CD14-positive monocyte (primary cell): ENCODE measurements around the gene UTS2B. TPM values are rescaled to one million over a fixed set of nuclear protein-coding genes. Genes with fewer than 3 reads are reported as not detected.

Experiments used
- DNase-seq, 3 donors: peaks; one replicate each; pipeline ENCODE4 v3.0.0-alpha.2; 2011 to 2022
- H2AFZ ChIP-seq: 2 replicates; pipeline ENCODE4 v1.6.0; 2012; ENCODE audit warnings: mild to moderate bottlenecking, low read depth, low read length, inconsistent platforms; ENCODE audit not compliant: insufficient read depth, poor library complexity, severe bottlenecking
- H3K27ac ChIP-seq, 2 donors: 1 replicate in 1 of 2; 2 replicates in 1 of 2; pipeline ENCODE4 v1.5.1; 2012 to 2013; ENCODE audit warnings: low read length in 2 of 2, control low read depth in 1 of 2, inconsistent platforms in 1 of 2, low read depth in 1 of 2, mild to moderate bottlenecking in 1 of 2
- H3K27me3 ChIP-seq, 2 donors: one replicate each; pipeline versions ENCODE4 v1.6.0 to v1.6.1; 2011 to 2013; ENCODE audit warnings: low read length in 2 of 2; ENCODE audit not compliant: control insufficient read depth in 2 of 2, insufficient read depth in 2 of 2
- H3K36me3 ChIP-seq, 2 donors: replicated peaks in 1 of 2; 1 replicate in 1 of 2; 2 replicates in 1 of 2; pipeline versions ENCODE4 v1.5.1 to v1.6.1; 2012 to 2013; ENCODE audit warnings: low read length in 2 of 2, control low read depth in 1 of 2, inconsistent platforms in 1 of 2, mild to moderate bottlenecking in 1 of 2; ENCODE audit not compliant: insufficient read depth in 2 of 2, control insufficient read depth in 1 of 2
- H3K4me1 ChIP-seq, 2 donors: 1 replicate in 1 of 2; 2 replicates in 1 of 2; pipeline versions ENCODE4 v1.5.1 to v1.6.1; 2012 to 2013; ENCODE audit warnings: low read length in 2 of 2, control low read depth in 1 of 2, inconsistent platforms in 1 of 2, mild to moderate bottlenecking in 1 of 2, moderate library complexity in 1 of 2; ENCODE audit not compliant: insufficient read depth in 2 of 2, control insufficient read depth in 1 of 2
- H3K4me2 ChIP-seq: replicated peaks from 2 replicates; pipeline ENCODE3; 2012; ENCODE audit warnings: low read length, moderate library complexity, mild to moderate bottlenecking; ENCODE audit not compliant: poor library complexity, severe bottlenecking; ENCODE audit errors: extremely low read depth
- H3K4me3 ChIP-seq, 3 experiments: fragments of 200-600 bp in 1 of 3; sonication (generic) in 1 of 3; replicated peaks in 1 of 3; 1 replicate in 2 of 3; 2 replicates in 1 of 3; pipeline ENCODE4 v1.5.1; 2011 to 2013; ENCODE audit warnings: low read length in 3 of 3, mild to moderate bottlenecking in 3 of 3, control low read depth in 2 of 3, low read depth in 2 of 3, inconsistent platforms in 1 of 3, moderate library complexity in 1 of 3
- H3K79me2 ChIP-seq: 2 replicates; pipeline ENCODE4 v1.6.0; 2012; ENCODE audit warnings: mild to moderate bottlenecking, control low read depth, inconsistent platforms, low read length, moderate library complexity; ENCODE audit not compliant: insufficient read depth
- H3K9ac ChIP-seq: 2 replicates; pipeline ENCODE4 v1.6.0; 2017; ENCODE audit warnings: low read length, mild to moderate bottlenecking; ENCODE audit not compliant: insufficient read depth, poor library complexity, severe bottlenecking
- H3K9me3 ChIP-seq, 2 donors: replicated peaks in 1 of 2; 1 replicate in 1 of 2; 2 replicates in 1 of 2; pipeline versions ENCODE4 v1.5.1 to v1.6.1; 2012 to 2013; ENCODE audit warnings: low read length in 2 of 2, control low read depth in 1 of 2; ENCODE audit not compliant: control insufficient read depth in 1 of 2, insufficient read depth in 1 of 2
- H4K20me1 ChIP-seq: 2 replicates; pipeline ENCODE4 v1.6.0; 2012; ENCODE audit warnings: mild to moderate bottlenecking, low read length, control low read depth, moderate library complexity; ENCODE audit not compliant: insufficient read depth
- H3K27ac Mint-ChIP-seq, 7 donors: one replicate each; pipeline ENCODE4 v1.8.0; 2020; ENCODE audit warnings: mild to moderate bottlenecking in 7 of 7, mixed read lengths in 7 of 7, moderate library complexity in 6 of 7, inconsistent platforms in 2 of 7
- H3K27me3 Mint-ChIP-seq, 3 donors: one replicate each; pipeline ENCODE4 v1.8.0; 2021 to 2022; ENCODE audit warnings: low read depth in 3 of 3, mild to moderate bottlenecking in 3 of 3, mixed read lengths in 3 of 3, moderate library complexity in 3 of 3, inconsistent platforms in 1 of 3
- H3K36me3 Mint-ChIP-seq, 2 donors: one replicate each; pipeline ENCODE4 v1.8.0; 2020; ENCODE audit warnings: mixed read lengths in 2 of 2, inconsistent platforms in 1 of 2, mild to moderate bottlenecking in 1 of 2
- H3K4me1 Mint-ChIP-seq: one replicate; pipeline ENCODE4 v1.8.0; 2020; ENCODE audit warnings: mild to moderate bottlenecking, mixed read lengths
- H3K4me3 Mint-ChIP-seq, 2 donors: one replicate each; pipeline ENCODE4 v1.8.0; 2020; ENCODE audit warnings: mild to moderate bottlenecking in 2 of 2, mixed read lengths in 2 of 2, moderate library complexity in 1 of 2
- H3K9me3 Mint-ChIP-seq, 7 donors: one replicate each; pipeline ENCODE4 v1.8.0; 2020 to 2022; ENCODE audit warnings: mixed read lengths in 7 of 7, mild to moderate bottlenecking in 6 of 7, moderate library complexity in 6 of 7, inconsistent platforms in 2 of 7
- WGBS: methylation state at CpG from one replicate; pipeline ENCODE4 v1.1.5; 2013; ENCODE audit warnings: missing lambda C conversion rate; ENCODE audit not compliant: insufficient coverage; 5-methylcytosine and 5-hydroxymethylcytosine counted together
- intact Hi-C, 2 donors: fragments of 100-400 bp; cut with micrococcal nuclease; formaldehyde crosslinking; loops; one replicate each; pipeline versions ENCODE4 v1.15.0 to v1.15.1; 2023
- polyA plus RNA-seq, 3 donors: library from polyadenylated mRNA; depleted of rRNA in 1 of 3; unstranded in 2 of 3; stranded (reverse) in 1 of 3; fragments of 300-500 nt in 2 of 3; fragments of >200 nt in 1 of 3; fragmentation: Illumina TruSeq in 2 of 3; gene quantifications; 1 replicate in 2 of 3; 2 replicates in 1 of 3; pipeline ENCODE4 v1.2.3, GENCODE V29; 2012 to 2021
- TF ChIP-seq, protein P1 (sequence below): fragments of 200-600 bp; IDR thresholded peaks from one replicate; pipeline ENCODE4 v1.8.0; 2022; ENCODE audit warnings: antibody characterized with exemption, mild to moderate bottlenecking

The UTS2B gene
- polyA plus RNA-seq, 3 donors = not detected

DNA sequence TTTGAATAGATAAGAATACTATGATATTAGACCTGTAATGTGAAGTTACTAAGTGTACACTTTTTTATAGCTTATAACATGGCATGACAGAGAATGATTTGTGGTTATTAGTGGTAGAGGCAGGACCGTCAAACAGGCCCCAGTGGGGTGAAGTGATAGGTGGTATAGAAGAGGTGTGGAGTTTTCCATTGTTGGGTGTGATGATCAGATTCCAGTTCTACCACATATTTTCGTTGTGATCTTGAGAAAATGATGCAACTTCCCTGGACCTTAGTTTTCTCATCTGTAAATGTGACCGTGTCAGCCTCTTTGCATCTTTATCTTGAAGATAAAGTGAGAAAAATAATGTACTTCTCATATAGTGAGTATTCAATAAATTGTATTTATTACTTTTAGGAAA, 30.3 kb upstream of the UTS2B start:
- no peaks in the 10 kb centered on the region for H3K4me1 ChIP-seq
- H3K4me2 ChIP-seq = no peak overlapping the region
- no peaks in the 10 kb centered on the region for H3K79me2 ChIP-seq
- intact Hi-C loops = no loop called here
- H3K36me3 ChIP-seq = peaks cover 35 to 71% of the 10 kb centered on the region in 2 donors
- Mint-ChIP-seq H3K9me3 (peaks cover 0 to 3% (median 0%) of the 10 kb centered on the region in 7 donors), H3K27me3 (no peaks in the 10 kb centered on the region), H3K4me3 (no peak overlapping the region), H3K4me1 (no peaks in the 10 kb centered on the region), H3K36me3 (peaks cover 44 to 73% of the 10 kb centered on the region in 2 donors), H3K27ac (no peak overlapping the region)
- no CpG with 5 or more reads among the region's 3 CpGs for WGBS
- H2AFZ ChIP-seq = no peak overlapping the region
- H3K27ac ChIP-seq = no peak overlapping the region
- no peaks in the 10 kb centered on the region for H4K20me1 ChIP-seq
- no peaks in the 10 kb centered on the region for H3K27me3 ChIP-seq
- H3K9ac ChIP-seq = no peak overlapping the region
- TF ChIP-seq, protein P1, sequence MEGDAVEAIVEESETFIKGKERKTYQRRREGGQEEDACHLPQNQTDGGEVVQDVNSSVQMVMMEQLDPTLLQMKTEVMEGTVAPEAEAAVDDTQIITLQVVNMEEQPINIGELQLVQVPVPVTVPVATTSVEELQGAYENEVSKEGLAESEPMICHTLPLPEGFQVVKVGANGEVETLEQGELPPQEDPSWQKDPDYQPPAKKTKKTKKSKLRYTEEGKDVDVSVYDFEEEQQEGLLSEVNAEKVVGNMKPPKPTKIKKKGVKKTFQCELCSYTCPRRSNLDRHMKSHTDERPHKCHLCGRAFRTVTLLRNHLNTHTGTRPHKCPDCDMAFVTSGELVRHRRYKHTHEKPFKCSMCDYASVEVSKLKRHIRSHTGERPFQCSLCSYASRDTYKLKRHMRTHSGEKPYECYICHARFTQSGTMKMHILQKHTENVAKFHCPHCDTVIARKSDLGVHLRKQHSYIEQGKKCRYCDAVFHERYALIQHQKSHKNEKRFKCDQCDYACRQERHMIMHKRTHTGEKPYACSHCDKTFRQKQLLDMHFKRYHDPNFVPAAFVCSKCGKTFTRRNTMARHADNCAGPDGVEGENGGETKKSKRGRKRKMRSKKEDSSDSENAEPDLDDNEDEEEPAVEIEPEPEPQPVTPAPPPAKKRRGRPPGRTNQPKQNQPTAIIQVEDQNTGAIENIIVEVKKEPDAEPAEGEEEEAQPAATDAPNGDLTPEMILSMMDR = no peak
- no peaks in the 10 kb centered on the region for H3K9me3 ChIP-seq
- H3K4me3 ChIP-seq = no peak overlapping the region
- no peak for DNase-seq

DNA sequence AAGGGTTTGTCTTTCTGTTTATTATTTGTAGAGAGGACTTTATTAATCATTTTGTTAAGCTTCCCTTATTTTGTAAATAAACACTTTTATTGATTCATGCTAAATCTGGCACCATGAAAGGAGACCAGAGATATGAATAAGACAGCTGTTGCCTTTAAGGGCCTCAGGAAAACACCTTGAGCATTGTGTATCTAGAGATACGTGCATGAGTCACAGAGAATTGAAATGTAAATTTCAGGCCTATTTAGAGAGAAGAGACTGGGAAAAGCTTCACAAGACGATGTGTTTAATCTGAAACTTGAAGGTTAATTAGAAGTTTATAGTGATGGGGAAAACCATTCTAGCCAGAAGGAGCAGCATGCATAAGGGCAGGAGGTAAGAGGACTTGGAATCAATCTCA, 28.6 kb upstream of the UTS2B start:
- DNase-seq = no peak
- H3K4me2 ChIP-seq = no peak overlapping the region
- H3K9me3 Mint-ChIP-seq = peaks cover 0 to 3% (median 0%) of the 10 kb centered on the region in 7 donors
- H3K27ac Mint-ChIP-seq = no peak overlapping the region
- intact Hi-C loops = no loop called here
- H3K27me3 ChIP-seq = no peaks in the 10 kb centered on the region
- H3K36me3 ChIP-seq = peaks cover 35 to 68% of the 10 kb centered on the region in 2 donors
- H3K9me3 ChIP-seq = no peaks in the 10 kb centered on the region
- H3K4me3 ChIP-seq = no peak overlapping the region
- H3K4me1 Mint-ChIP-seq = no peaks in the 10 kb centered on the region
- TF ChIP-seq, protein P1 = no peak
- 100% methylated on average over 2 of the region's 2 CpGs for WGBS
- no peak overlapping the region for H3K27ac ChIP-seq
- peaks cover 10% of the 10 kb centered on the region for H4K20me1 ChIP-seq
- no peak overlapping the region for H3K4me3 Mint-ChIP-seq
- H3K79me2 ChIP-seq = no peaks in the 10 kb centered on the region
- H3K36me3 Mint-ChIP-seq = peaks cover 42 to 61% of the 10 kb centered on the region in 2 donors
- no peaks in the 10 kb centered on the region for H3K4me1 ChIP-seq
- H2AFZ ChIP-seq = no peak overlapping the region
- no peak overlapping the region for H3K9ac ChIP-seq
- H3K27me3 Mint-ChIP-seq = no peaks in the 10 kb centered on the region
